GM12878 (cell line): Measurements from ENCODE around the gene SRBD1. TPM values are rescaled to one million over a fixed set of nuclear protein-coding genes. Genes with fewer than 3 reads are reported as not detected.
A peak's percentile ranks its signal among the peaks of the same experiment; 100 is the strongest.

Experiments used
- ATAC-seq: fragments of 200-7000 bp; cut with Tn5 transposase; 3 replicates; pipeline ENCODE4 v1.9.1; 2020; ENCODE audit warnings: mild to moderate bottlenecking, moderate library complexity
- BruUV-seq: library from RNA; stranded (reverse); fragments of 400-500 nt; replicated peaks from 2 replicates; lab custom pipeline; 2021; lab: Mats Ljungman, UMichigan
- CTCF ChIA-PET: fragments of 300-600 bp; sonication (Branson Sonifier 250); formaldehyde crosslinking; extraction: SDS; loops from one replicate; lab custom pipeline; 2021; ENCODE audit warnings: inconsistent platforms; lab: Yijun Ruan, JAX
- POLR2A ChIA-PET: fragments of 350-600 bp; formaldehyde crosslinking; extraction: SDS; loops from one replicate; lab custom pipeline; 2021; ENCODE audit warnings: inconsistent platforms; lab: Charles Lee
- RAD21 ChIA-PET: fragments of 300-600 bp; sonication (Branson Sonifier 250); formaldehyde crosslinking; loops from one replicate; lab custom pipeline; 2023; ENCODE audit warnings: antibody characterized with exemption; ENCODE audit not compliant: unreplicated experiment; lab: Charles Lee
- SMC1A ChIA-PET: fragments of 300-600 bp; sonication (Branson Sonifier 250); formaldehyde crosslinking; loops from one replicate; lab custom pipeline; 2023; ENCODE audit not compliant: unreplicated experiment, uncharacterized antibody; lab: Charles Lee
- DNase-seq: peaks from one replicate; pipeline ENCODE4 v3.0.0-alpha.2; 2011; ENCODE audit warnings: low read depth, low spot score
- FAIRE-seq: peaks from 3 replicates; lab custom pipeline; 2011; peaks lifted over from hg19 to GRCh38; lab: Jason Lieb, UNC
- H2AFZ ChIP-seq: 2 replicates; pipeline ENCODE4 v1.6.0; 2011; ENCODE audit warnings: low read depth, low read length, control low read depth; ENCODE audit not compliant: control insufficient read depth
- H3K27ac ChIP-seq: 2 replicates; pipeline ENCODE4 v1.5.1; 2011; ENCODE audit warnings: control low read depth; ENCODE audit not compliant: control insufficient read depth, insufficient read depth
- H3K27me3 ChIP-seq, 2 experiments: replicated peaks in 1 of 2; 2 replicates each; pipeline versions ENCODE4 v1.6.0 to v1.6.1; 2011; ENCODE audit warnings: low read length in 1 of 2; ENCODE audit not compliant: control insufficient read depth in 2 of 2, insufficient read depth in 2 of 2
- H3K36me3 ChIP-seq, 2 experiments: 2 replicates each; pipeline ENCODE4 v1.5.1; 2011; ENCODE audit warnings: low read length in 1 of 2; ENCODE audit not compliant: control insufficient read depth in 2 of 2, insufficient read depth in 2 of 2
- H3K4me1 ChIP-seq: 2 replicates; pipeline ENCODE4 v1.6.1; 2011; ENCODE audit warnings: mild to moderate bottlenecking, low read length, moderate library complexity, mixed read lengths; ENCODE audit not compliant: control insufficient read depth, insufficient read depth
- H3K4me2 ChIP-seq: 2 replicates; pipeline ENCODE4 v1.6.0; 2011; ENCODE audit warnings: control low read depth; ENCODE audit not compliant: control insufficient read depth, insufficient read depth
- H3K4me3 ChIP-seq: fragments of 200-600 bp; sonication (generic); 2 replicates; pipeline ENCODE4 v1.5.1; 2016
- H3K79me2 ChIP-seq: 2 replicates; pipeline ENCODE4 v1.6.0; 2011; ENCODE audit warnings: low read length; ENCODE audit not compliant: control insufficient read depth, insufficient read depth
- H3K9ac ChIP-seq: 2 replicates; pipeline ENCODE4 v1.8.0; 2011; ENCODE audit warnings: low read length, control low read depth, mixed read lengths; ENCODE audit not compliant: control insufficient read depth, insufficient read depth
- H3K9me3 ChIP-seq: replicated peaks from 3 replicates; pipeline ENCODE4 v1.5.1; 2011; ENCODE audit warnings: mild to moderate bottlenecking, low read length; ENCODE audit not compliant: control insufficient read depth, insufficient read depth
- H4K20me1 ChIP-seq: 2 replicates; pipeline ENCODE4 v1.6.0; 2011; ENCODE audit not compliant: control insufficient read depth, insufficient read depth
- CBFB ChIP-seq: IDR thresholded peaks from 2 replicates; pipeline ENCODE4 v1.6.1; 2016; ENCODE audit warnings: antibody characterized with exemption, low read depth
- CBX5 ChIP-seq: sonication (generic); IDR thresholded peaks from 2 replicates; pipeline ENCODE4 v1.6.1; 2016; ENCODE audit warnings: low read depth, moderate library complexity, mild to moderate bottlenecking, inconsistent platforms
- CHD2 ChIP-seq: IDR thresholded peaks from 2 replicates; pipeline ENCODE4 v1.6.1; 2011; ENCODE audit warnings: low read depth, low read length, improper control_type of control experiment, borderline replicate concordance
- CHD4 ChIP-seq: fragments of 200-600 bp; sonication (generic); IDR thresholded peaks from 2 replicates; pipeline ENCODE4 v1.6.1; 2016; ENCODE audit warnings: mild to moderate bottlenecking
- CREM ChIP-seq: IDR thresholded peaks from 2 replicates; pipeline ENCODE4 v1.6.1; 2014; ENCODE audit warnings: antibody characterized with exemption, low read depth
- E4F1 ChIP-seq: fragments of 450-650 bp; IDR thresholded peaks from 2 replicates; pipeline ENCODE4 v1.6.1; 2018; ENCODE audit warnings: borderline replicate concordance, mild to moderate bottlenecking; ENCODE audit not compliant: partially characterized antibody
- IKZF2 ChIP-seq, 2 experiments: fragments of 450-650 bp; IDR thresholded peaks; 2 replicates each; pipeline ENCODE4 v1.6.1; 2017; ENCODE audit warnings: mild to moderate bottlenecking in 2 of 2, moderate library complexity in 2 of 2
- MEF2A ChIP-seq: IDR thresholded peaks from 2 replicates; pipeline ENCODE4 v1.6.1; 2011; ENCODE audit warnings: low read depth, mild to moderate bottlenecking, low read length, moderate library complexity; ENCODE audit not compliant: insufficient read depth
- POU2F2 ChIP-seq: IDR thresholded peaks from 3 replicates; pipeline ENCODE4 v1.6.1; 2011; ENCODE audit warnings: low read depth, mild to moderate bottlenecking, low read length, borderline replicate concordance
- RAD51 ChIP-seq: fragments of 450-650 bp; IDR thresholded peaks from 2 replicates; pipeline ENCODE4 v1.6.1; 2016; ENCODE audit warnings: moderate library complexity, mild to moderate bottlenecking, inconsistent platforms
- RB1 ChIP-seq: fragments of 450-650 bp; formaldehyde crosslinking; IDR thresholded peaks from 2 replicates; pipeline ENCODE4 v1.6.1; 2017; ENCODE audit warnings: mild to moderate bottlenecking, borderline replicate concordance
- RFX5 ChIP-seq: IDR thresholded peaks from 2 replicates; pipeline ENCODE4 v1.6.1; 2011; ENCODE audit warnings: low read depth, low read length, improper control_type of control experiment
- ZBTB40 ChIP-seq: fragments of 450-650 bp; IDR thresholded peaks from 2 replicates; pipeline ENCODE4 v1.6.1; 2016; ENCODE audit warnings: mild to moderate bottlenecking, moderate library complexity, borderline replicate concordance
- ZNF592 ChIP-seq: fragments of 450-650 bp; IDR thresholded peaks from 2 replicates; pipeline ENCODE4 v1.6.1; 2017; ENCODE audit warnings: mild to moderate bottlenecking, moderate library complexity
- WGBS: methylation state at CpG from one replicate; pipeline ENCODE4 v1.1.6; 2016; ENCODE audit warnings: low lambda C conversion rate; ENCODE audit not compliant: insufficient replicate concordance, insufficient coverage; ENCODE audit errors: missing lambda C conversion rate; 5-methylcytosine and 5-hydroxymethylcytosine counted together
- in situ Hi-C: fragments of 300-500 bp; cut with MboI; formaldehyde crosslinking; loops from 9 replicates; pipeline ENCODE4 v1.14.3; 2018; ENCODE audit warnings: mixed read lengths
- intact Hi-C: fragments of 100-400 bp; cut with micrococcal nuclease; formaldehyde crosslinking; loops from one replicate; pipeline ENCODE4 v1.14.2; 2022; ENCODE audit not compliant: unreplicated experiment
- polyA plus RNA-seq, 11 experiments: library from polyadenylated mRNA; depleted of rRNA in 4 of 11; unstranded in 6 of 11; stranded (reverse) in 5 of 11; fragments of >200 nt; fragmentation: Nextera tagmentation in 4 of 11; fragmentation: Illumina TruSeq in 1 of 11; extraction: Ambion mirVana in 4 of 11; extraction: Trizol in 1 of 11; gene quantifications; 1 replicate in 1 of 11; 2 replicates in 10 of 11; pipeline versions ENCODE4 v1.2.1 to v1.2.3, GENCODE V29; 2011 to 2016; ENCODE audit warnings: inconsistent platforms in 2 of 11, missing spikeins in 2 of 11, low read depth in 1 of 11
- total RNA-seq, 4 experiments: library from RNA; depleted of rRNA in 3 of 4; stranded (reverse); fragments of >200 nt in 3 of 4; fragmentation: Illumina TruSeq in 1 of 4; extraction: Trizol in 1 of 4; gene quantifications; 2 replicates each; pipeline versions ENCODE4 v1.2.1 to v1.2.3, GENCODE V29; 2013 to 2021

SRBD1 gene
- total and polyA plus RNA-seq, 10 of the 15 experiments (the other 5 are each of a cell fraction or from before 2014, with no cell fraction given): 9.7 to 33.1 (median 20.1) TPM

GRCh38 chr2:45554742-45555140 lies 56.3 kb downstream of the SRBD1 start:
- intact Hi-C loops: no loop called here
- SMC1A ChIA-PET: interaction anchor here (1.3 kb wide), 1 partner anchor 13 kb away, joined by 4 read pairs; no protein-coding TSS in a partner anchor
- TF ChIP-seq ZNF592 (no peak), MEF2A (no peak), RB1 (no peak), CREM (no peak), E4F1 (no peak), CHD2 (no peak), POU2F2 (no peak), IKZF2 (IDR thresholded peaks at IDR 0.05) (no peak), RAD51 (no peak), ZBTB40 (no peak), RFX5 (no peak), CHD4 (no peak), CBFB (no peak), CBX5 (no peak)

More at GRCh38 chr2:45554742-45555140, 56.3 kb downstream of the SRBD1 start:
- ATAC-seq (peak; percentile 61), DNase-seq (no peak), FAIRE-seq (peak; percentile 75)
- Histone ChIP-seq H3K9me3 (no peaks in the 10 kb centered on the region), H3K27me3 (no peaks in the 10 kb centered on the region), H2AFZ (no peak overlapping the region), H3K79me2 (no peaks in the 10 kb centered on the region), H3K27ac (no peak overlapping the region), H3K4me1 (no peaks in the 10 kb centered on the region), H3K4me2 (no peak overlapping the region), H3K9ac (no peak overlapping the region), H4K20me1 (no peaks in the 10 kb centered on the region), H3K4me3 (no peak overlapping the region), H3K36me3 (no peaks in the 10 kb centered on the region; a peak in 1 of 4 replicates)
- in situ Hi-C loops: no loop called here
- WGBS: 52% methylated on average over 1 of the region's 1 CpG
- CTCF ChIA-PET: interaction anchor here (0.9 to 1.3 kb wide), 2 partner anchors 18 to 31 kb away, joined by 3 read pairs; no protein-coding TSS in a partner anchor
- BruUV-seq: no TSS peak
- RAD21 ChIA-PET: no interaction called here
- POLR2A ChIA-PET: interaction anchor here (0.6 to 1.0 kb wide), 2 partner anchors 13 to 1125 kb away, joined by 3 read pairs; no protein-coding TSS in a partner anchor
